Glomerular endothelial cell (primary cell): ENCODE data around the gene INF2. TPM values are rescaled to one million over a fixed set of nuclear protein-coding genes. Genes with fewer than 3 reads are reported as not detected.
"Not testable (repeated sequence)": the region's sequence is repeated elsewhere in the genome, so short reads cannot be mapped to it uniquely, and the experiment has no call there.

ENCODE experiments used
- DNase-seq: peaks from one replicate; pipeline ENCODE4 v3.0.0-alpha.2; 2011; ENCODE audit warnings: low read depth, low spot score; ENCODE audit errors: extremely low read depth
- total RNA-seq: library from RNA; depleted of rRNA; stranded (reverse); fragments of >200 nt; gene quantifications from 2 replicates; pipeline ENCODE4 v1.2.3, GENCODE V29; 2015

INF2 gene
- total RNA-seq, 1 donor from 2014 or later: 140 TPM

- DNase-seq: no peak
Measured at GRCh38 chr14:104656014-104656714, 33.3 kb upstream of the INF2 start.

- no peak for DNase-seq
Measured at GRCh38 chr14:104657101-104657524, 32.3 kb upstream of the INF2 start.

- no peak for DNase-seq
Measured at GRCh38 chr14:104657563-104658324, 31.7 kb upstream of the INF2 start.

- no peak for DNase-seq
Measured at GRCh38 chr14:104658325-104658712, 31.1 kb upstream of the INF2 start.

GRCh38 chr14:104659146-104659545 is 30.3 kb upstream of the INF2 start:
- DNase-seq: no peak

- DNase-seq: no peak
Measured at GRCh38 chr14:104659764-104660523, 29.5 kb upstream of the INF2 start.

- no peak for DNase-seq
Measured at GRCh38 chr14:104660597-104660996, 28.8 kb upstream of the INF2 start.

GRCh38 chr14:104661086-104661485 is 28.3 kb upstream of the INF2 start:
- no peak for DNase-seq

- not testable (repeated sequence) for DNase-seq
Measured at GRCh38 chr14:104661528-104662157, 27.8 kb upstream of the INF2 start.

GRCh38 chr14:104662472-104662871 is 26.9 kb upstream of the INF2 start:
- not testable (repeated sequence) for DNase-seq

- DNase-seq: no peak
Measured at GRCh38 chr14:104664107-104664506, 25.3 kb upstream of the INF2 start.

- no peak for DNase-seq
Measured at GRCh38 chr14:104664588-104664987, 24.8 kb upstream of the INF2 start.

GRCh38 chr14:104665114-104665656 is 24.2 kb upstream of the INF2 start:
- no peak for DNase-seq

GRCh38 chr14:104665657-104666522 is 23.5 kb upstream of the INF2 start:
- no peak for DNase-seq

GRCh38 chr14:104666523-104666895 is 22.9 kb upstream of the INF2 start:
- not testable (repeated sequence) for DNase-seq

GRCh38 chr14:104666981-104667380 is 22.4 kb upstream of the INF2 start:
- DNase-seq: no peak

- no peak for DNase-seq
Measured at GRCh38 chr14:104669697-104670096, 19.7 kb upstream of the INF2 start.

- DNase-seq: not testable (repeated sequence)
Measured at GRCh38 chr14:104671330-104671977, 18.0 kb upstream of the INF2 start.

GRCh38 chr14:104672119-104672518 is 17.3 kb upstream of the INF2 start:
- DNase-seq: not testable (repeated sequence)
